B cell (primary cell): ENCODE results near the gene CSNK1G1. TPM values are rescaled to one million over a fixed set of nuclear protein-coding genes. Genes with fewer than 3 reads are reported as not detected.
"Not testable (repeated sequence)": the region's sequence is repeated elsewhere in the genome, so short reads cannot be mapped to it uniquely, and the experiment has no call there.

ENCODE experiments used
- ATAC-seq: fragments of 200-7000 bp; cut with Tn5 transposase; one replicate; pipeline ENCODE4 v1.10.0; 2021; ENCODE audit warnings: low read depth, mild to moderate bottlenecking, moderate number of reproducible peaks, moderate library complexity
- CTCF ChIA-PET: fragments of 350-600 bp; sonication (Branson Sonifier 250); formaldehyde crosslinking; loops from one replicate; lab custom pipeline; 2021; ENCODE audit warnings: antibody characterized with exemption, inconsistent platforms; lab: Charles Lee
- POLR2A ChIA-PET: fragments of 350-600 bp; sonication (Branson Sonifier 250); formaldehyde crosslinking; loops from one replicate; lab custom pipeline; 2021; ENCODE audit warnings: antibody characterized with exemption; lab: Charles Lee
- DNase-seq: peaks from one replicate; pipeline ENCODE4 v3.0.0; 2013
- H2AFZ ChIP-seq: 2 replicates; pipeline ENCODE4 v1.6.1; 2012; ENCODE audit warnings: mild to moderate bottlenecking, low read depth, low read length; ENCODE audit not compliant: insufficient read depth, poor library complexity, severe bottlenecking
- H3K27ac ChIP-seq, 2 donors: 1 replicate in 1 of 2; 2 replicates in 1 of 2; pipeline ENCODE4 v1.5.1; 2012 to 2013; ENCODE audit warnings: low read length in 2 of 2, mild to moderate bottlenecking in 2 of 2, moderate library complexity in 1 of 2
- H3K27me3 ChIP-seq, 4 experiments: fragments of 200-600 bp in 1 of 4; sonication (generic) in 1 of 4; replicated peaks in 1 of 4; 1 replicate in 2 of 4; 2 replicates in 2 of 4; pipeline versions ENCODE4 v1.6.1 to v1.7.0; 2013 to 2016; ENCODE audit warnings: low read length in 3 of 4, mild to moderate bottlenecking in 2 of 4, mixed read lengths in 1 of 4, moderate library complexity in 1 of 4; ENCODE audit not compliant: insufficient read depth in 4 of 4, control insufficient read depth in 3 of 4; ENCODE audit errors: control extremely low read depth in 1 of 4
- H3K36me3 ChIP-seq, 2 experiments: replicated peaks in 1 of 2; 1 replicate in 1 of 2; 2 replicates in 1 of 2; pipeline versions ENCODE4 v1.6.1 to v1.7.1; 2013; ENCODE audit warnings: low read length in 1 of 2; ENCODE audit not compliant: insufficient read depth in 2 of 2, control insufficient read depth in 1 of 2; ENCODE audit errors: control extremely low read depth in 1 of 2, extremely low read depth in 1 of 2
- H3K4me1 ChIP-seq, 2 donors: fragments of 200-600 bp in 1 of 2; sonication (generic) in 1 of 2; 1 replicate in 1 of 2; 2 replicates in 1 of 2; pipeline versions ENCODE4 v1.5.1 to v1.6.1; 2013 to 2017; ENCODE audit warnings: low read length in 2 of 2; ENCODE audit not compliant: control insufficient read depth in 2 of 2, insufficient read depth in 2 of 2
- H3K4me2 ChIP-seq: replicated peaks from 2 replicates; pipeline ENCODE3; 2012; ENCODE audit warnings: mild to moderate bottlenecking, low read depth, low read length; ENCODE audit not compliant: poor library complexity, severe bottlenecking
- H3K4me3 ChIP-seq, 5 experiments: fragments of 200-600 bp in 1 of 5; sonication (generic) in 1 of 5; 1 replicate in 3 of 5; 2 replicates in 2 of 5; pipeline versions ENCODE4 v1.5.1 to v1.7.0; 2011 to 2016; ENCODE audit warnings: low read length in 4 of 5, mild to moderate bottlenecking in 4 of 5, low read depth in 2 of 5, control low read depth in 1 of 5, moderate library complexity in 1 of 5; ENCODE audit not compliant: insufficient read depth in 1 of 5; ENCODE audit errors: control extremely low read depth in 1 of 5, extremely low read depth in 1 of 5
- H3K79me2 ChIP-seq: fragments of 200-600 bp; sonication (generic); one replicate; pipeline ENCODE4 v1.6.0; 2016; ENCODE audit warnings: low read length; ENCODE audit not compliant: control insufficient read depth, insufficient read depth
- H3K9ac ChIP-seq: fragments of 200-600 bp; sonication (generic); 2 replicates; pipeline ENCODE4 v1.6.1; 2017; ENCODE audit warnings: mild to moderate bottlenecking, low read length, moderate library complexity
- H3K9me3 ChIP-seq, 3 donors: one replicate each; pipeline versions ENCODE4 v1.6.1 to v1.7.1; 2013; ENCODE audit warnings: low read length in 2 of 3; ENCODE audit not compliant: control insufficient read depth in 2 of 3, insufficient read depth in 1 of 3; ENCODE audit errors: control extremely low read depth in 1 of 3
- H4K20me1 ChIP-seq: 2 replicates; pipeline ENCODE4 v1.6.0; 2012; ENCODE audit warnings: mild to moderate bottlenecking, low read length; ENCODE audit not compliant: insufficient read depth, control insufficient read depth, poor library complexity, severe bottlenecking
- H3K27ac Mint-ChIP-seq: one replicate; pipeline ENCODE4 v1.8.0; 2021; ENCODE audit warnings: mixed read lengths
- H3K27me3 Mint-ChIP-seq: one replicate; pipeline ENCODE4 v1.8.0; 2021; ENCODE audit warnings: mixed read lengths
- H3K4me1 Mint-ChIP-seq: one replicate; pipeline ENCODE4 v1.8.0; 2021; ENCODE audit warnings: mixed read lengths
- H3K4me3 Mint-ChIP-seq: one replicate; pipeline ENCODE4 v1.8.0; 2021; ENCODE audit warnings: mixed read lengths
- H3K9me3 Mint-ChIP-seq: one replicate; pipeline ENCODE4 v1.8.0; 2022; ENCODE audit warnings: mixed read lengths; ENCODE audit not compliant: insufficient read depth
- EZH2 ChIP-seq: IDR thresholded peaks from 2 replicates; pipeline ENCODE4 v1.6.1; 2012; ENCODE audit warnings: borderline replicate concordance, low read depth, mild to moderate bottlenecking, moderate library complexity, low read length; ENCODE audit not compliant: insufficient read depth, poor library complexity, severe bottlenecking
- WGBS: methylation state at CpG from one replicate; pipeline ENCODE4 v1.1.5; 2013; ENCODE audit warnings: missing lambda C conversion rate; ENCODE audit not compliant: insufficient coverage; 5-methylcytosine and 5-hydroxymethylcytosine counted together
- intact Hi-C: fragments of 100-400 bp; cut with micrococcal nuclease; formaldehyde crosslinking; loops from one replicate; pipeline ENCODE4 v1.10.0; 2022
- polyA plus RNA-seq: library from polyadenylated mRNA; depleted of rRNA; stranded (reverse); fragments of >200 nt; gene quantifications from 2 replicates; pipeline ENCODE4 v1.2.3, GENCODE V29; 2012
- total RNA-seq, 2 donors: library from RNA; stranded (reverse); fragments of 120-200 nt in 1 of 2; gene quantifications; 1 replicate in 1 of 2; 2 replicates in 1 of 2; pipeline versions ENCODE4 v1.2.3 to v1.2.4, GENCODE V29; 2013 to 2022
- TF ChIP-seq, protein P1 (sequence below): fragments of 200-600 bp; IDR thresholded peaks from one replicate; pipeline ENCODE4 v1.8.0; 2022; ENCODE audit warnings: antibody characterized with exemption, mild to moderate bottlenecking

The CSNK1G1 gene
- total and polyA plus RNA-seq, 2 donors (not counting 1 experiment from before 2014, with no cell fraction given) = 5.2 to 40.3 TPM

DNA sequence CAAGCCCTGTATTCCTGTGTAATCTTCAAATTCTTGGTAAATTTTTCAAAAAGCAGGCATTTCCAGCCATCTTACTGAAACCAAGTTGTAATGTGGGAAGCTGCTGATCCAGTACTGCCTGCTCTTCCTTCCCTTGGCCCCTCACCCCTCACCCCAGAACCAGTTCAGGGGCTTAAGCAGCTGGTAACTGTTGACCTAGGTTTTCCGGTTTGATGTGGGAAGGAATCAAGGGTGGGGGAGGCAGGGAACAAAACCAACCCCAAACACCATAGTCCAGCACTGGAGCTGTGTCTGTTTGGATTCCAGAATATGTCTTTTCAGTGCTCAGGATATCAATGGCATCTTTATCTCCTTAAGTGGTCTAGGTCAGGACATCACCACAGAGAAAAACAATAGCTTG, 233.5 kb downstream of the CSNK1G1 start:
- ATAC-seq (no peak), DNase-seq (no peak)
- Mint-ChIP-seq H3K27me3 (no peaks in the 10 kb centered on the region), H3K27ac (no peak overlapping the region), H3K4me1 (no peaks in the 10 kb centered on the region), H3K4me3 (no peak overlapping the region), H3K9me3 (no peaks in the 10 kb centered on the region)
- no CpG with 5 or more reads among the region's 1 CpG for WGBS
- Histone ChIP-seq H3K27me3 (no peaks in the 10 kb centered on the region), H3K9me3 (no peaks in the 10 kb centered on the region), H3K36me3 (peaks cover 21 to 89% of the 10 kb centered on the region in 2 experiments), H3K4me2 (no peak overlapping the region), H3K4me3 (no peak overlapping the region), H2AFZ (no peak overlapping the region), H3K79me2 (peaks cover 52% of the 10 kb centered on the region), H3K4me1 (no peaks in the 10 kb centered on the region), H3K27ac (no peak overlapping the region), H3K9ac (no peak overlapping the region), H4K20me1 (peaks cover 18% of the 10 kb centered on the region)
- intact Hi-C loops = no loop called here
- no peak for TF ChIP-seq EZH2
- TF ChIP-seq, protein P1, sequence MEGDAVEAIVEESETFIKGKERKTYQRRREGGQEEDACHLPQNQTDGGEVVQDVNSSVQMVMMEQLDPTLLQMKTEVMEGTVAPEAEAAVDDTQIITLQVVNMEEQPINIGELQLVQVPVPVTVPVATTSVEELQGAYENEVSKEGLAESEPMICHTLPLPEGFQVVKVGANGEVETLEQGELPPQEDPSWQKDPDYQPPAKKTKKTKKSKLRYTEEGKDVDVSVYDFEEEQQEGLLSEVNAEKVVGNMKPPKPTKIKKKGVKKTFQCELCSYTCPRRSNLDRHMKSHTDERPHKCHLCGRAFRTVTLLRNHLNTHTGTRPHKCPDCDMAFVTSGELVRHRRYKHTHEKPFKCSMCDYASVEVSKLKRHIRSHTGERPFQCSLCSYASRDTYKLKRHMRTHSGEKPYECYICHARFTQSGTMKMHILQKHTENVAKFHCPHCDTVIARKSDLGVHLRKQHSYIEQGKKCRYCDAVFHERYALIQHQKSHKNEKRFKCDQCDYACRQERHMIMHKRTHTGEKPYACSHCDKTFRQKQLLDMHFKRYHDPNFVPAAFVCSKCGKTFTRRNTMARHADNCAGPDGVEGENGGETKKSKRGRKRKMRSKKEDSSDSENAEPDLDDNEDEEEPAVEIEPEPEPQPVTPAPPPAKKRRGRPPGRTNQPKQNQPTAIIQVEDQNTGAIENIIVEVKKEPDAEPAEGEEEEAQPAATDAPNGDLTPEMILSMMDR = no peak
- ChIA-PET POLR2A (no interaction called here), CTCF (no interaction called here)

DNA sequence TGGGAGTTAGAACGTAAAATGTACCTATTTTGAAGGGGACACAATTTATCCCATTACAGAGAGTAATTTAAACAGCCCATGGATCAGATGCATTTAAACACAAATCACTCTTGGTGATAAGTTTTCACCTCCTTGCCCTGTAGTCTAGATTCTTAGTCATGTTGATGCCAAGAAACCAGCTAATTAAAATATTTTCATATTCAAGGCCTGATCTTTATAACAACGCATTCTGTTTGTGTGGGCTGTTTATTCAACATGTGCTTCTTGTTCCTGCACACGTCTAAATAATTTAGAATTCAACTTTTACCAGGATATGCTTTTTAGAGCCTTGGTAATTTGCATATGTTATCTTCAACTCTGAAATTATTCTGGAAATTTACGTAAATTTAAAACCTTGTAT, 234.4 kb downstream of the CSNK1G1 start:
- Histone ChIP-seq H3K79me2 (peaks cover 60% of the 10 kb centered on the region), H3K27me3 (no peaks in the 10 kb centered on the region), H3K9me3 (no peaks in the 10 kb centered on the region), H2AFZ (no peak overlapping the region), H3K4me1 (no peaks in the 10 kb centered on the region), H4K20me1 (peaks cover 18% of the 10 kb centered on the region), H3K4me3 (no peak overlapping the region), H3K27ac (no peak overlapping the region), H3K4me2 (no peak overlapping the region), H3K36me3 (peaks cover 15 to 89% of the 10 kb centered on the region in 2 experiments), H3K9ac (no peak overlapping the region)
- H3K27ac Mint-ChIP-seq = no peak overlapping the region
- no peak overlapping the region for H3K4me3 Mint-ChIP-seq
- H3K27me3 Mint-ChIP-seq = no peaks in the 10 kb centered on the region
- no peak for TF ChIP-seq EZH2
- TF ChIP-seq, protein P1 = no peak
- intact Hi-C loops = no loop called here
- CTCF ChIA-PET = interaction anchor here (0.7 kb wide), 1 partner anchor 8 kb away, joined by 3 read pairs; no protein-coding TSS in a partner anchor
- WGBS = no CpG with 5 or more reads among the region's 4 CpGs
- POLR2A ChIA-PET = no interaction called here
- no peak for ATAC-seq
- H3K4me1 Mint-ChIP-seq = no peaks in the 10 kb centered on the region
- H3K9me3 Mint-ChIP-seq = no peaks in the 10 kb centered on the region
- no peak for DNase-seq

DNA sequence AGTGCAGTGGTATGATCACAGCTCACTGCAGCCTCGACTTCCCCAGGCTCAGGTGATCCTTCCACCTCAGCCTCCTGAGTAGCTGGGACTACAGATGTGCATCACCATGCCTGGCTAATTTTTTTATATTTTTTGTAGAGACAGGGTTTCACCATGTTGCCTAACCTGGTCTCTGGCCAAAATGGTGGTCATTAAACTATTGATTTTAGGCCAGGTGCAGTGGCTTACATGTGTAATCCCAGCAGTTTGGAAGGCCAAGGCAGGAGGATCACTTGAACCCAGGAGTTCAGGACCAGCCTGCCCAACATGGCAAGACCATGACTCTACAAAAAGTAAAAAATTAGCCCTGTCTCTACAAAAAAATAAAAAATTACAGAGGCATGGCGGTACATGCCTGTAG, 235.7 kb downstream of the CSNK1G1 start:
- CTCF ChIA-PET = interaction anchor here (1.4 kb wide), 1 partner anchor 34 kb away, joined by 4 read pairs; no protein-coding TSS in a partner anchor
- POLR2A ChIA-PET, H3K9ac ChIP-seq, ATAC-seq, H3K4me3 Mint-ChIP-seq, H3K4me3 ChIP-seq, H3K4me2 ChIP-seq, H3K4me1 Mint-ChIP-seq, intact Hi-C loops, H3K27ac ChIP-seq, H3K27me3 ChIP-seq, H3K27ac Mint-ChIP-seq, H3K9me3 ChIP-seq, H3K9me3 Mint-ChIP-seq, DNase-seq, H3K4me1 ChIP-seq, H2AFZ ChIP-seq, H3K27me3 Mint-ChIP-seq: not testable (repeated sequence)
- Histone ChIP-seq H3K36me3 (peaks cover 15 to 91% of the 10 kb centered on the region in 2 experiments), H3K79me2 (peaks cover 73% of the 10 kb centered on the region), H4K20me1 (peaks cover 18% of the 10 kb centered on the region)
- WGBS = 100% methylated on average over 2 of the region's 2 CpGs
